DOHH2 (cell line): ENCODE measurements around the gene FAM217A.

Experiments used
- H3F3A ChIP-seq: fragments of 200-600 bp; sonication (generic), shearing (Covaris generic); 2 replicates; pipeline ENCODE4 v1.6.0; 2016; ENCODE audit warnings: antibody characterized with exemption, mild to moderate bottlenecking; ENCODE audit not compliant: control insufficient read depth, insufficient read depth
- H3K27ac ChIP-seq: fragments of 200-600 bp; sonication (generic); 2 replicates; pipeline ENCODE4 v1.5.1; 2014; ENCODE audit warnings: low read depth, mild to moderate bottlenecking, low read length, moderate library complexity
- H3K27me3 ChIP-seq: fragments of 200-600 bp; sonication (generic); 2 replicates; pipeline ENCODE4 v1.6.1; 2014; ENCODE audit warnings: mild to moderate bottlenecking, low read length, mixed read lengths; ENCODE audit not compliant: control insufficient read depth
- H3K36me3 ChIP-seq: fragments of 200-600 bp; sonication (generic); 2 replicates; pipeline ENCODE4 v1.6.1; 2014; ENCODE audit warnings: mild to moderate bottlenecking, low read length, moderate library complexity, mixed read lengths; ENCODE audit not compliant: control insufficient read depth
- H3K4me1 ChIP-seq: fragments of 200-600 bp; sonication (generic); 2 replicates; pipeline ENCODE4 v1.6.1; 2014; ENCODE audit warnings: mild to moderate bottlenecking, low read length, mixed read lengths; ENCODE audit not compliant: control insufficient read depth
- H3K4me2 ChIP-seq: fragments of 200-600 bp; sonication (generic); 2 replicates; pipeline ENCODE4 v1.6.0; 2014; ENCODE audit warnings: mild to moderate bottlenecking, low read length, moderate library complexity
- H3K4me3 ChIP-seq: fragments of 200-600 bp; sonication (generic); 2 replicates; pipeline ENCODE4 v1.5.1; 2014; ENCODE audit warnings: mild to moderate bottlenecking, low read length, mixed read lengths
- H3K79me2 ChIP-seq: fragments of 200-600 bp; sonication (generic); 2 replicates; pipeline ENCODE4 v1.6.1; 2014; ENCODE audit warnings: mild to moderate bottlenecking, low read length, mixed read lengths; ENCODE audit not compliant: control insufficient read depth
- H3K9me2 ChIP-seq: fragments of 200-600 bp; sonication (generic); replicated peaks from 2 replicates; pipeline ENCODE4 v1.6.1; 2014; ENCODE audit warnings: mild to moderate bottlenecking, low read length, mixed read lengths; ENCODE audit not compliant: control insufficient read depth
- H3K9me3 ChIP-seq: fragments of 200-600 bp; sonication (generic); 2 replicates; pipeline ENCODE4 v1.6.1; 2014; ENCODE audit warnings: antibody characterized with exemption, low read length, mixed read lengths; ENCODE audit not compliant: control insufficient read depth, insufficient read depth
- H4K20me1 ChIP-seq: fragments of 200-600 bp; sonication (generic); 2 replicates; pipeline ENCODE4 v1.6.0; 2014; ENCODE audit warnings: low read depth, mild to moderate bottlenecking, antibody characterized with exemption, low read length, moderate library complexity; ENCODE audit not compliant: control insufficient read depth, insufficient read depth
- CTCF ChIP-seq: fragments of 200-600 bp; sonication (generic); IDR thresholded peaks from one replicate; pipeline ENCODE4 v1.5.1; 2014; ENCODE audit warnings: antibody characterized with exemption, mild to moderate bottlenecking, low read depth, low read length; ENCODE audit not compliant: poor library complexity, severe bottlenecking
- EZH2phosphoT487 ChIP-seq: fragments of 200-600 bp; sonication (generic); IDR thresholded peaks from 2 replicates; pipeline ENCODE4 v1.6.1; 2017; ENCODE audit warnings: borderline replicate concordance, mild to moderate bottlenecking, antibody characterized with exemption, low read length, moderate library complexity, mixed read lengths

Gene FAM217A

DNA sequence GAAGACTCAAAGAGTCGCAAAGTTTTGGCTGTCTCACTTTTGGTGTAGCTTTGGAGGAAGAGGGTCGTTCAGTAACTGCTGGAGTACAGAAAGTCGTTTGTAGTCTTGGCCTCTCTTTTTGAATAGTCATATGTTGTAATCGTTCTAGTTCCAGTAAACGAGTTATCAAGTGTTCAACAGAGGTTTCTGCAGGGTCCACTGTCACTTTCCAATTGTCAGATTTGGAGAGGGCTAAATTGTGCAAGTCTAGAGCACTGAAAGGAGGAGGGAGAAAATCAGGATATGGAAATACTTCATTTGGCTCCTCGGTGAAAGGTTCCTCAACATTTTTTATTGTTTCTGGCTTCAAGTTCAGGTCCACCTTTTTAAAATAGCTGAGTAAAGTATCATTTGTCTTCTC lies 9.7 kb downstream of the FAM217A start:
- Histone ChIP-seq H3K79me2 (no peaks in the 10 kb centered on the region), H3K27me3 (peaks cover 3% of the 10 kb centered on the region; the same call in 1 of the 2 replicates), H3K9me2 (no peaks in the 10 kb centered on the region), H3K4me3 (no peak overlapping the region), H3K9me3 (no peaks in the 10 kb centered on the region), H3K27ac (no peak overlapping the region), H3K4me1 (no peaks in the 10 kb centered on the region), H3K4me2 (no peak overlapping the region), H3F3A (peaks cover 19% of the 10 kb centered on the region), H3K36me3 (peaks cover 16% of the 10 kb centered on the region), H4K20me1 (no peaks in the 10 kb centered on the region)
- TF ChIP-seq CTCF (no peak), EZH2phosphoT487 (no peak)

DNA sequence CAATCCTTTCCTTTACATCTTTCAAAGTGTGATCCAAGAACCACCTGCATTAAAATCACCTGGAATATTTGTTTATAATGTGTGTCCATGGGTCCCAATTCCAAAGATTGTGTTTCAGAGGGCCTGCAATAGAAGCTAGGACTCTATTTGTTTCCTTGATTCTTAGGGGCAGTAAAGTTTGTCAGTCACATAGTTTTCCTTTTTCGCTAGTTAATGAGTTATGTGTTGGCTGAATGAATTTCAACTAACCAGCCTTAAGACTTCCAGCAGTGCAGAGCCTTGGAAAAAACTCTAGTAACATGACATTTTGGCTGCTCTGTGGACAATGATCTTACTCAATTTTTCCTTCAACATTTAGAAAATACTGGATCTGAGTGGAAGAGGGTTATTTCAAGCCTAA lies 11.3 kb downstream of the FAM217A start:
- TF ChIP-seq CTCF, result no peak
- no peak for TF ChIP-seq EZH2phosphoT487
- H3K4me3 ChIP-seq, result no peak overlapping the region
- H3K9me2 ChIP-seq, result no peaks in the 10 kb centered on the region
- H3K4me2 ChIP-seq, result no peak overlapping the region
- H3K79me2 ChIP-seq, result no peaks in the 10 kb centered on the region
- no peaks in the 10 kb centered on the region for H3K4me1 ChIP-seq
- H3F3A ChIP-seq, result peaks cover 32% of the 10 kb centered on the region
- H3K27me3 ChIP-seq, result peaks cover under 1% of the 10 kb centered on the region; the same call in 1 of the 2 replicates
- no peak overlapping the region for H3K27ac ChIP-seq
- no peaks in the 10 kb centered on the region for H4K20me1 ChIP-seq
- no peaks in the 10 kb centered on the region for H3K9me3 ChIP-seq
- H3K36me3 ChIP-seq, result peaks cover 31% of the 10 kb centered on the region

- Histone ChIP-seq H3K27me3 (no peaks in the 10 kb centered on the region), H3F3A (peaks cover 32% of the 10 kb centered on the region), H3K9me3 (no peaks in the 10 kb centered on the region), H3K4me1 (no peaks in the 10 kb centered on the region), H3K4me3 (no peak overlapping the region), H3K36me3 (peaks cover 46% of the 10 kb centered on the region), H4K20me1 (no peaks in the 10 kb centered on the region), H3K27ac (no peak overlapping the region), H3K9me2 (no peaks in the 10 kb centered on the region), H3K4me2 (no peak overlapping the region), H3K79me2 (no peaks in the 10 kb centered on the region)
- TF ChIP-seq EZH2phosphoT487, result no peak
- no peak for TF ChIP-seq CTCF
Measured at GRCh38 chr6:4066029-4066755, 12.7 kb downstream of the FAM217A start.
